Upper lobe of right lung (tissue), 1 donor: ENCODE data around the gene RBBP9. TPM values are rescaled to one million over a fixed set of nuclear protein-coding genes. Genes with fewer than 3 reads are reported as not detected.

Experiments
- ATAC-seq: fragments of 200-7000 bp; cut with Tn5 transposase; one replicate; pipeline ENCODE4 v1.9.1; 2020; ENCODE audit warnings: mild to moderate bottlenecking, moderate library complexity
- DNase-seq: peaks from one replicate; pipeline ENCODE4 v3.0.0-alpha.2; 2020
- H3K27ac ChIP-seq: fragments of 200-600 bp; one replicate; pipeline ENCODE4 v1.8.0; 2022
- H3K27me3 ChIP-seq: fragments of 200-600 bp; one replicate; pipeline ENCODE4 v1.8.0; 2022; ENCODE audit warnings: mild to moderate bottlenecking
- H3K36me3 ChIP-seq: fragments of 200-600 bp; one replicate; pipeline ENCODE4 v1.8.0; 2022
- H3K4me1 ChIP-seq: fragments of 200-600 bp; one replicate; pipeline ENCODE4 v1.8.0; 2022
- H3K4me3 ChIP-seq: fragments of 200-600 bp; one replicate; pipeline ENCODE4 v1.8.0; 2022; ENCODE audit warnings: mild to moderate bottlenecking
- H3K9me3 ChIP-seq: fragments of 200-600 bp; one replicate; pipeline ENCODE4 v1.8.0; 2022
- intact Hi-C: fragments of 100-400 bp; cut with DNase I; formaldehyde crosslinking; loops from one replicate; pipeline ENCODE4 v1.11.0; 2022
- long read RNA-seq: library from polyadenylated mRNA; unstranded; transcript quantifications from one replicate; pipeline ENCODE4 v2.0.0, GENCODE V29; 2021
- total RNA-seq: library from RNA; stranded (reverse); fragmentation: NEBNext Ultra II Directional; extraction: Animal tissue kit (Norgen Biotek cat#: 25700); gene quantifications from one replicate; pipeline ENCODE4 v1.2.1, GENCODE V29; 2021
- TF ChIP-seq, protein P1 (sequence below): fragments of 200-600 bp; IDR thresholded peaks from one replicate; pipeline ENCODE4 v1.8.0; 2022; ENCODE audit warnings: antibody characterized with exemption
- donor health status: DM: no; HTN: yes; CAD: no; lungs with severe emphysema.

The RBBP9 gene
- total RNA-seq, result 14.0 TPM
- long read RNA-seq, transcript RBBP9-201 (5 exons, 3,861 nt), result major isoform, 11 of 16 reads
- long read RNA-seq, partial matches to known transcripts, result 1 of 16 reads
- long read RNA-seq, other reads (novel, unspliced or antisense), result 2 of 16 reads

GRCh38 chr20:18496740-18497592 is at the start of gene RBBP9:
Gene RBBP9 (minus strand): TSS chr20:18497225. CDS start chr20:18497167, 58 bp downstream.
- ATAC-seq, result peak; percentile 100
- TF ChIP-seq, protein P1, sequence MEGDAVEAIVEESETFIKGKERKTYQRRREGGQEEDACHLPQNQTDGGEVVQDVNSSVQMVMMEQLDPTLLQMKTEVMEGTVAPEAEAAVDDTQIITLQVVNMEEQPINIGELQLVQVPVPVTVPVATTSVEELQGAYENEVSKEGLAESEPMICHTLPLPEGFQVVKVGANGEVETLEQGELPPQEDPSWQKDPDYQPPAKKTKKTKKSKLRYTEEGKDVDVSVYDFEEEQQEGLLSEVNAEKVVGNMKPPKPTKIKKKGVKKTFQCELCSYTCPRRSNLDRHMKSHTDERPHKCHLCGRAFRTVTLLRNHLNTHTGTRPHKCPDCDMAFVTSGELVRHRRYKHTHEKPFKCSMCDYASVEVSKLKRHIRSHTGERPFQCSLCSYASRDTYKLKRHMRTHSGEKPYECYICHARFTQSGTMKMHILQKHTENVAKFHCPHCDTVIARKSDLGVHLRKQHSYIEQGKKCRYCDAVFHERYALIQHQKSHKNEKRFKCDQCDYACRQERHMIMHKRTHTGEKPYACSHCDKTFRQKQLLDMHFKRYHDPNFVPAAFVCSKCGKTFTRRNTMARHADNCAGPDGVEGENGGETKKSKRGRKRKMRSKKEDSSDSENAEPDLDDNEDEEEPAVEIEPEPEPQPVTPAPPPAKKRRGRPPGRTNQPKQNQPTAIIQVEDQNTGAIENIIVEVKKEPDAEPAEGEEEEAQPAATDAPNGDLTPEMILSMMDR, result no peak
- Histone ChIP-seq H3K36me3 (peaks cover 16% of the 10 kb centered on the region), H3K4me1 (peaks cover 8% of the 10 kb centered on the region), H3K27me3 (no peaks in the 10 kb centered on the region), H3K9me3 (no peaks in the 10 kb centered on the region), H3K27ac (peak within 1 kb of the TSS; percentile 55), H3K4me3 (peak within 1 kb of the TSS; percentile 78)
- DNase-seq, result peak; percentile 94
- intact Hi-C loops, result no loop called here

DNA sequence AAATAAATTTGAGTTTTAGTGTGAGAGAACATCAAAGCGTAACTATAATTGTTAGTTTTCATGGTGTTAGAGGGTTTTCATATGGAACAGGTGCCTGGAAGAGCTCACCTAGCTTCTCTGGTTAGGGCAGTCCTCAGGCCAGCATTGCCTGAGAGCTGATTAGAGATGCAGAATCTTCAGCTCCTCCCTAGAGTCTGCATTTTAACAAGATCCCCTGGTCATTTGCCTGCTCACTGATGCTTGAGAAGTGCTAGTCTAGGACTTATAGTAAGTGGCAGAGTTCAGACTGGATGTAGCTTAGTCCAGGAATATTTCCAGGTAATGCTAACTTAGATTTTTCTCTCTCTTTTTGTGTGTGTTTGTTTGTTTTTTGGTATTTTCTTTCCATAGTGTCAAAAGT is 48.5 kb upstream of the RBBP9 start:
- Histone ChIP-seq H3K4me3 (no peak overlapping the region), H3K27ac (no peak overlapping the region), H3K27me3 (no peaks in the 10 kb centered on the region), H3K9me3 (no peaks in the 10 kb centered on the region), H3K4me1 (no peaks in the 10 kb centered on the region), H3K36me3 (peaks cover 97% of the 10 kb centered on the region)
- DNase-seq (no peak), ATAC-seq (no peak)
- intact Hi-C loops, result no loop called here
- TF ChIP-seq, protein P1, result no peak

GRCh38 chr20:18543932-18544331 is 46.9 kb upstream of the RBBP9 start:
- Histone ChIP-seq H3K4me1 (no peaks in the 10 kb centered on the region), H3K36me3 (peaks cover 91% of the 10 kb centered on the region), H3K4me3 (no peak overlapping the region), H3K27ac (no peak overlapping the region), H3K27me3 (no peaks in the 10 kb centered on the region), H3K9me3 (no peaks in the 10 kb centered on the region)
- DNase-seq (no peak), ATAC-seq (no peak)
- intact Hi-C loops, result no loop called here
- TF ChIP-seq, protein P1, result no peak

DNA sequence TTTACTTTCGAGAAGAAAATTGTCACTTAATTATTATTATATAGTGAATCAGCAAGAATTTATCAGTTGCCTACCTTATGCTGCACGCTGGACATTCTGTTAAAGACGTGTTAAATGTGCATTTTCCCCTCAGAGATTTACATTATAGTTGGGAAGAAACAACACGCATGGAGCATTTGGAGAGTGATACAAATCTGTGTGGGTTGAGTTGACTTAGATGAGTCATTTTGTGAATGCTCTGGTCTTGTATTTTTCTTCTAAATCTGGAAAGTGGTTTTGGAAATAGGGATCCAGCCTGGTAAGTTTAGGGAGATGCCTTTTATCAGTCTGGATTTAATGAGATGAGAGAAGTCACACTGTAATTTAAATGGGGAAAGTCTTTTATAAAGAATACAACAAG is 46.2 kb upstream of the RBBP9 start:
- DNase-seq (no peak), ATAC-seq (no peak)
- TF ChIP-seq, protein P1, result no peak
- Histone ChIP-seq H3K4me3 (no peak overlapping the region), H3K36me3 (peaks cover 84% of the 10 kb centered on the region), H3K27me3 (no peaks in the 10 kb centered on the region), H3K27ac (no peak overlapping the region), H3K4me1 (no peaks in the 10 kb centered on the region), H3K9me3 (no peaks in the 10 kb centered on the region)
- intact Hi-C loops, result no loop called here

DNA sequence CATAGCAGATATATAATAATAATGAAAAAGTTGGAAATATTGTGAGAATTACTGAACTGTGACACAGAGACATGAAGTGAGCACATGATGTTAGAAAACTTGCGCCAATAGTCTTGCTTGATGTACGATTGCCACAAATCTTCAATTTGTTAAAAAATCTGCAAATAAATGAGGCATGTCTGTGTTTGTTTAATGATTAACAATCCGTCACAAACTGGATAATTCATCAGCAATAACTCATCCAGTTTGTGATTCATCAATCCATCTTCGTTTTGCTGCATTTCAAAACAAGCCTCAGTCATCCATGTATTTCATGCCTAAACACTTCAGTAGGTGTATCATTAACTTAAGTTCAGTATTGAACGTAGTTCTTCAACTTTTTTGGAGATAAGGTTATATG is 44.7 kb upstream of the RBBP9 start:
- Histone ChIP-seq H3K4me1 (no peaks in the 10 kb centered on the region), H3K4me3 (no peak overlapping the region), H3K27ac (no peak overlapping the region), H3K36me3 (peaks cover 74% of the 10 kb centered on the region), H3K27me3 (no peaks in the 10 kb centered on the region), H3K9me3 (no peaks in the 10 kb centered on the region)
- DNase-seq (no peak), ATAC-seq (no peak)
- intact Hi-C loops, result no loop called here
- TF ChIP-seq, protein P1, result no peak
